Measurements from ENCODE around the gene TERB1. TPM values are rescaled to one million over a fixed set of nuclear protein-coding genes. Genes with fewer than 3 reads are reported as not detected.

TERB1 gene, protein sequence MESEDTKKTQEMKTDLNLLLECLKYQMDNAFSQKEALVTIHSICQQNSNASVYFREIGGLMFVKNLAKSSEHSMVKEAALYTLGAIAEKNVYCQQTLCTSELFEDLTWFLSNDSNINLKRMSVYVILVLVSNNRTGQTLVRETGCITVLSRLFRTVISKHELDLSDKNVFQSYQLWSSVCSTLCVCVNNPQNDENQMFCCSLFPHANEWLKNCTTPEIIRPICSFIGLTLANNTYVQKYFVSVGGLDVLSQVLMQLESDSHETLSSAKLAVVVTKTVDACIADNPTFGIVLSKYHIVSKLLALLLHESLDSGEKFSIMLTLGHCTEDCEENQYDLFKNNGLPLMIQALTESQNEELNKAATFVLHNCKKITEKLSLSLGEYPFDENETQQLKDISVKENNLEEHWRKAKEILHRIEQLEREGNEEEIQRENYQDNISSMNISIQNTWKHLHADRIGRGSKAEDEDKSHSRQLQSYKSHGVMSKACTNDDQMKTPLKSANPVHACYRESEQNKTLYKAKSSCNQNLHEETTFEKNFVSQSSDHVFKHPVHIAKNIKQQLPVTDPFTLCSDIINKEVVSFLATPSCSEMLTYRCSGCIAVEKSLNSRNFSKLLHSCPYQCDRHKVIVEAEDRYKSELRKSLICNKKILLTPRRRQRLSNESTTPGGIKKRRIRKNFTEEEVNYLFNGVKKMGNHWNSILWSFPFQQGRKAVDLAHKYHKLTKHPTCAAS
- total RNA-seq, result not detected
- not detected for polyA plus RNA-seq (2013, experiment 1 of 2)
- polyA plus RNA-seq (2013, experiment 2 of 2), result not detected
- long read RNA-seq, experiment 1, result 0 reads
- long read RNA-seq, experiment 2, result 0 reads
- long read RNA-seq, experiment 3, result 0 reads
- long read RNA-seq, experiment 4, result 0 reads

DNA sequence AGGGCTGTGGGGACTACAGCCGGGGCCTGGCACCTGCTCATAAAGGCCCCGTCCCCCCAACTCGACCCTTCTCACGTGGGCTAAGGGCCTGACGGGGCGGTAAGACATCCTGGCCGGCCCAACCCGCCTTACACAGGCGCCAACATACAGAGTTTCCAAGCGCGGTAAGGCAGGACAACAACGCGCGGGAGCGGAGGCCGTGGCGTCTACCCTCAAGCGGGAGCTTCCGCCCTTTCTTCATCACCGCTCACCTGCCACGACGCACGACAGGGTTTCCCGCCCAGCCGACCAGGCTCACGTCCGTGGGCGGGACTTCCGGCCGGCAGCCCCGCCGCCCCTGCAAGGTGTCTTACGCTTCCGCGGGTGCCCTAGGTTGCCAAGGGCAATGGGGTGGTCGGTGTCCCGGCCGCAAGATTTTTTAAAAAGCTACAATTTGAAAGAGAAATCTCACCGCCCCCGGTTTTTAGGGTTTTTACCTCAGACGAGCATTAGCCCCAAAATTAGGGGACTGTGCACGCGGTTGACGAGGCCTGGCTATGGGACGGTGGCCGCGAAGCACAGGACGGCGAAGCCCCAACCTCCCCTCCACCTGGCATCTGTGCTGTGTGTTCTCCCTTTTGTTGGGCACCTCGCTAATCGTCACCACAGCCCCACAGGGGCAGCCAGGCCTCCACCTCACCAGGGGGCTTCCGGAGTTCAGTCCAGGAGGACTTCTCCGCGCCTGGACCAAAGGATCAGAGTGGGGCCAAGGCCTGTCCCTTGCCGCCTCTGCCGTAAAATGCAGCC lies at the start of gene TERB1:
TERB1 (minus strand) TSS at position 265 of the 786 bp plus-strand sequence. CDS start 4,786 bp downstream, outside the sequence.
- Histone ChIP-seq H3K36me3 (ENCODE audit: control insufficient read depth, insufficient read depth, low read length) (peaks cover 44% of the 10 kb centered on the region), H3K4me1 (ENCODE audit: control insufficient read depth, insufficient read depth, low read length) (no peaks in the 10 kb centered on the region), H3K27me3 (ENCODE audit: control insufficient read depth, insufficient read depth, low read length, poor library complexity, severe bottlenecking) (no peaks in the 10 kb centered on the region), H3K4me3 (ENCODE audit: low read length) (no peak within 1 kb of the TSS), H3K27ac (ENCODE audit: low read depth, low read length) (no peak within 1 kb of the TSS), H3K9me3 (ENCODE audit: control insufficient read depth, low read length) (no peaks in the 10 kb centered on the region), H3K9ac (ENCODE audit: extremely low read depth, low read length, poor library complexity, severe bottlenecking) (no peak within 1 kb of the TSS)
- no peak within 1 kb of the TSS for H3K4me3 Mint-ChIP-seq
- WGBS, 2 experiments (ENCODE audit: insufficient coverage in 1 of 2, insufficient read length in 1 of 2), result 93 to 96% methylated on average over 39 to 56 of the region's 56 CpGs
- H3K9me3 Mint-ChIP-seq, result no peaks in the 10 kb centered on the region
- TF ChIP-seq, protein P1, sequence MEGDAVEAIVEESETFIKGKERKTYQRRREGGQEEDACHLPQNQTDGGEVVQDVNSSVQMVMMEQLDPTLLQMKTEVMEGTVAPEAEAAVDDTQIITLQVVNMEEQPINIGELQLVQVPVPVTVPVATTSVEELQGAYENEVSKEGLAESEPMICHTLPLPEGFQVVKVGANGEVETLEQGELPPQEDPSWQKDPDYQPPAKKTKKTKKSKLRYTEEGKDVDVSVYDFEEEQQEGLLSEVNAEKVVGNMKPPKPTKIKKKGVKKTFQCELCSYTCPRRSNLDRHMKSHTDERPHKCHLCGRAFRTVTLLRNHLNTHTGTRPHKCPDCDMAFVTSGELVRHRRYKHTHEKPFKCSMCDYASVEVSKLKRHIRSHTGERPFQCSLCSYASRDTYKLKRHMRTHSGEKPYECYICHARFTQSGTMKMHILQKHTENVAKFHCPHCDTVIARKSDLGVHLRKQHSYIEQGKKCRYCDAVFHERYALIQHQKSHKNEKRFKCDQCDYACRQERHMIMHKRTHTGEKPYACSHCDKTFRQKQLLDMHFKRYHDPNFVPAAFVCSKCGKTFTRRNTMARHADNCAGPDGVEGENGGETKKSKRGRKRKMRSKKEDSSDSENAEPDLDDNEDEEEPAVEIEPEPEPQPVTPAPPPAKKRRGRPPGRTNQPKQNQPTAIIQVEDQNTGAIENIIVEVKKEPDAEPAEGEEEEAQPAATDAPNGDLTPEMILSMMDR (conservative IDR thresholded peaks at IDR 0.05), result no peak
- H3K36me3 Mint-ChIP-seq (ENCODE audit: low read depth), result peaks cover 39% of the 10 kb centered on the region
- no peak within 1 kb of the TSS for H3K27ac Mint-ChIP-seq
- H3K4me1 Mint-ChIP-seq, result no peaks in the 10 kb centered on the region
- no peaks in the 10 kb centered on the region for H3K27me3 Mint-ChIP-seq (ENCODE audit: insufficient read depth)
- peak; percentile 49 for DNase-seq

DNA sequence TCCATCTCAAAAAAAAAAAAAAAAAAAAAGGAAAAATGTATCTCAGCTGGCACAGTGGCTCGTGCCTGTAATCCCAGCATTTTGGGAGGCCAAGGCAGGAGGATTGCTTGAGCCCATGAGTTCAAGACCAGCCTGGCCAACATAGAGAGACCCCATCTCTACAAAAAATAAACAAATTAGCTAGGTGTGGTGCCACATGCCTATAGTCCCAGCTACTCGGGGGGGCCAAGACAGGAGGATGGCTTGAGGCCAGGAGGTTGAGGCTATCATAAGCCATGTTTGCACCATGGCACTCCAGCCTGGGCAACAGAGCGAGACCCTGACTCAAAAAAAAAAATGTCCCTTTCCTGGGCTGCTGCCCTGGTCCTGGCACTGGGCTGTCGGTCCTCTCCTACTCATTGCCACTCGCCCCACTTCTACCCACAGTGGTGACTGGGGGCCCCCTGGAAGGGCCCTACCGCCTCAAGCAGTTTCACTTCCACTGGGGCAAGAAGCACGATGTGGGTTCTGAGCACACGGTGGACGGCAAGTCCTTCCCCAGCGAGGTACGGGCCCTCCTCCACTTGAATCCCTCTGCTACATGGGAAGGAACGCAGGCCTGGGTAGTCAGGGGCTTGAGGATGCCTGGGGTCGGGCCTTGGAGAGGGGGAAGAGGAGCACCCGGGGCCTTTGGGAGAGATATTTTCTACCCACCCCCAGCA lies 48.9 kb upstream of the TERB1 start:
- Histone ChIP-seq H3K27me3 (ENCODE audit: control insufficient read depth, insufficient read depth, low read length, poor library complexity, severe bottlenecking) (peaks cover 35% of the 10 kb centered on the region), H3K4me3 (ENCODE audit: low read length) (no peak overlapping the region), H3K27ac (ENCODE audit: low read depth, low read length) (no peak overlapping the region), H3K4me1 (ENCODE audit: control insufficient read depth, insufficient read depth, low read length) (no peaks in the 10 kb centered on the region), H3K9ac (ENCODE audit: extremely low read depth, low read length, poor library complexity, severe bottlenecking) (no peak overlapping the region), H3K36me3 (ENCODE audit: control insufficient read depth, insufficient read depth, low read length) (no peaks in the 10 kb centered on the region), H3K9me3 (ENCODE audit: control insufficient read depth, low read length) (no peaks in the 10 kb centered on the region)
- Mint-ChIP-seq H3K27me3 (ENCODE audit: insufficient read depth) (peaks cover 36% of the 10 kb centered on the region), H3K4me1 (no peaks in the 10 kb centered on the region), H3K9me3 (no peaks in the 10 kb centered on the region), H3K36me3 (ENCODE audit: low read depth) (no peaks in the 10 kb centered on the region), H3K4me3 (no peak overlapping the region), H3K27ac (no peak overlapping the region)
- 92 to 94% methylated on average over 9 to 13 of the region's 14 CpGs for WGBS, 2 experiments (ENCODE audit: insufficient coverage in 1 of 2, insufficient read length in 1 of 2)
- peak; percentile 24 for DNase-seq
- TF ChIP-seq, protein P1 (conservative IDR thresholded peaks at IDR 0.05), result no peak
